HG03439 (cell line): ENCODE data around the gene C20orf96.
A peak's percentile ranks its signal among the peaks of the same experiment; 100 is the strongest.
"Not testable (repeated sequence)": the region's sequence is repeated elsewhere in the genome, so short reads cannot be mapped to it uniquely, and the experiment has no call there.

Experiments
- ATAC-seq: cut with Tn5 transposase; IDR thresholded peaks from one replicate; pipeline ENCODE4 v1.9.1; 2021; ENCODE audit warnings: mild to moderate bottlenecking, moderate library complexity; ENCODE audit not compliant: unreplicated experiment

The C20orf96 gene

DNA sequence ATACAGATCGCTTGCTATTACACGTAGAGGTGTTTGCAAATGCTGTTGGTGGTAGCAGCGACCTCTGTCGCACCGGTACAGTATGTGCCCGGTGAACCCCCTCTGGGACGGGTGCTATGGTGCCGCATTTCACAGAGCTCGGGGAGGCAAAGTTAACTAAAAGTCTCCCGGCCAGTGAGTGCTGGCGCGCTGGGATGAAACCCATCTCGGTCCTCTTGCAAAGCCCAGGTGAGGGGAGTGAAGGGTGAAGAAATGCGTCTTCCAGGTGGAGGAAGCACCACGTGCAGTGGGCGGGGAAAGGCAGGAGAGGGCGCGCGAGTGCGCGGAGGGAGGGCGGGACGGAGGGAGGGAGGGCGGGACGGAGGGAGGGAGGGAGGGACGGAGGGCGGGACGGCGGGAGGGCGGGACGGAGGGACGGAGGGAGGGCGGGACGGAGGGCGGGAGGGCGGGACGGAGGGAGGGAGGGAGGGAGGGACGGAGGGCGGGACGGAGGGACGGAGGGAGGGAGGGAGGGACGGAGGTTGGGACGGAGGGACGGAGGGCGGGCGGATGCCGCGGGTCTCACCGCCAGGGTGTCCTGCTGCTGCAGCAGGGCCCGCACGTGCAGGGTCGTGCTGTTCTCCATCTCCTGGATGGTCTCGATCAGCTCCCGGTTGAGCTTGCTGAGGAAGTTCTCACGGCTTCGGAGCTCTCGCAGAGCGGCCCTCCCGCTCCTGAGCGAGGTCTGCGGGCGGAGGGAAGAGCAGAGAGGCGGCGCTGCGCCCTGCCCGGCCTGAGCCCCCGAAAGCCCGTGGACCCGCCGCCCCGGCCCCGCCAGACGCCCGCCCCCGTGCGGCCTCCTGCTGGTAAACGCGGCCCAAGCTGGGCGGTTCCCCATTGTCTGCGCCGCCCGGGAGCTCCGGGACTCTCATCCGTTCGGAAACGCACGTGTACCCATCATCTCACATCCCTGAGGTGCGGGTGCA lies 11.7 kb downstream of the C20orf96 start:
- no peak for ATAC-seq

DNA sequence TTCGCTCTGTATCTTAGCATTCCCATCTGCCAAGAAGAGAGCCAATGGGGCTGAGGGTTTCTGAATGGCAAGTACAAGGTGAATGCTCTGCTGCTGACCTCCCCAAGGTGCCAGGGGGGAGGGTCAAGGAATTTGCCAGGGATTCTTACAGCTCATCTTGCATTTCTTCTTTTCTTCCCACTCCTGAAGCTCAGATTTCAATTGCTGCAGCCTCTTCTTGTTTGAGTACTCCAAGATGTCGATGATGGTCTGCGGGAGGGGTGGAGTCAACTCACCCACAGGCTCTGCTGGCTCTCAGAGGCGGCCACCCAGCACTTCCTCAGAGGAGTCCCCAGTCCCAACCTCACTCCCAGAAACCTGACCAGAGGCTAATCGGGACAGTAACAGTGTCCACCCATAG lies 12.4 kb downstream of the C20orf96 start:
- ATAC-seq: no peak

DNA sequence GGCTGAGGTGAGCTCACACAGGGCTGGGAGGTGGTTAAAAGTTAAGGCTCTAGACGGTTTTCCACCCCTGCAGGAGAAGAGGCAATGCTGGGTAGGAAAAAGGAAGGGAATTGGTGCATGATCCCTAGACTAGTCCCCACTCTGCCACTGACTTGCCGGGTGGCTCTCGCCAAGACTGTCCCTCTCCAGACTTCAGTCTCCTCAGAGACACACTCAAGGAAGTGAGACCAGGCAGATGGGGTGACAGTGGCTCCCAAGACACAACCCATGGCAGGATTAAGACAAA lies 13.1 kb downstream of the C20orf96 start:
- ATAC-seq: no peak

DNA sequence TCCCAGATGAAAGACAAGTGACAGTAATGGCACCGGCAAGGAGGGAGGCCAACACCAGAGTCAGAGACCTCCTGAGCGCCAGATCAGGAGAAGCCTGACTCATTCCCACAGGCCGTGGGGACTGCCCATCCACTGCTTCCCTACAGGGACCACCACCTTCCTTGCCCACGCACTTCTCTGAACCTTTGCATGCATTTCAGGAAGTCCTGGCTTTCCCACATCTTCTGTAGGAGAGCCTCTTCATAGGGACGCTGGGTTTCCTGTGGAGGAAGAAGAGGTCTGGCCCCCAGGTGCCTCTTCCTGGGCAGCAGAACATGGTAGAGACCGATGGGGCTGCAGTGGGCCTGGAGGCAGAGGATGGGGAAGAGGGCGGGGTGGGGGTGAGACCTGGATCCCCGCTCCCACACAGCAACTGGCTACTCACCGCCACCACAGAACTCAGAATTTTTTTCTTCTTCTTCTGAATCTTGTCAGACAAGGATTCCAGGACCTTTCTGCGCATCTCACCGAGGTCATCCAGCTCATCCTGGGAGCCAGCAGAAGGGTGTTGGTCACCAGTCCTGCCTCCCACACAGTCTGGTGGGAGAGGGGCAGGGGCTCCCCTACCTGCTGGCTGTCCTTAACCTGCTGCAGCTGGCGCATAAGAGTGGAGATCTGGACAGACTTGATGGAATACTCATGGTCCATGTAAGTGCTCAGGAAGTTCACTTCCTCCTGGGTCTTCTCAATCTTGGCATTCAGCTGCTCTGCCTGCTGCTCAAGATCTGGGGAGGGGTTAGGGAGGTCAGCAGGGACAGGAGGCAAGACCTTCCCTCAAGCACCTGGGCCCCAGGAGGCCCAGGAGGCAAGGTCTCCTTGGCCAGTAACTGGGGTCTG lies 13.7 kb downstream of the C20orf96 start:
- no peak for ATAC-seq

DNA sequence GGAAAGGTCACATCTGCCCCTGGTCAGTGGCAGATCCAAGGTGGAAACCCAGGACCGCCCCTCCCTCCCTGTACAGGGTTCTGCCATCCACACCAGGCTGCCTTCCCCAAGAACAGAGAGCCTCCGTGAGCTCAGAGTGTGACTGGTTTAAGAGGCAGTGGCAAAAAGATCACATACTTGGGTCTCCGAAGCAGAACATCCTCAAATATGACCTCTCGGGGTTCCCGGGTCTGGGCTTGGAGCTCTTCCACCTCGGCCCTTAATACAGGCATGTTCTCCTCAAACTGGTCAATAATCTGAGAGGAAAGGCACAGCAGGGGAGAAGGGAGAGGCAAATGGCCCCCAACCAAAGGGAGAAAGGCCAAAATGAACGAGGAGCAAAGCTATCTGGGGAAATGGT lies 14.8 kb downstream of the C20orf96 start:
- ATAC-seq: no peak

DNA sequence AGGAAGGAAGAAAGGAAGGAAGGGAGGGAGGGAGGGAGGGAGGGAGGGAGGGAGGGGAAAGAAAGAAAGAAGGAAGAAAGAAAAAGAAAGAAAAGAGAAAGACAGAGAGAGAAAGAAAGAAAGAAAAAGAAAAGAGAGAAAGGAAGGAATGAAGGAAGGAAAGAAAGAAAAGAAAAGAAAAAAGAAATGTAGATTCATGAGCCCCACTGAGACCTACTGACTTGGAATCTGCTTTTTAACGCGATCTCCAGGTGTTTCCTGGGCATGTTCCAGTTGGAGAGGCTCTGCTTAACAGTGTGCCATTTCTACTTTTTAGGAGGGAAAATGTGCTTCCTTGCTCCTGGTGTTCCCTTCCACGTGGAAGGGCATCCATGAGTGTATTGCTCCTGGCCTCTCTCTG lies 16.7 kb downstream of the C20orf96 start:
- ATAC-seq: no peak

DNA sequence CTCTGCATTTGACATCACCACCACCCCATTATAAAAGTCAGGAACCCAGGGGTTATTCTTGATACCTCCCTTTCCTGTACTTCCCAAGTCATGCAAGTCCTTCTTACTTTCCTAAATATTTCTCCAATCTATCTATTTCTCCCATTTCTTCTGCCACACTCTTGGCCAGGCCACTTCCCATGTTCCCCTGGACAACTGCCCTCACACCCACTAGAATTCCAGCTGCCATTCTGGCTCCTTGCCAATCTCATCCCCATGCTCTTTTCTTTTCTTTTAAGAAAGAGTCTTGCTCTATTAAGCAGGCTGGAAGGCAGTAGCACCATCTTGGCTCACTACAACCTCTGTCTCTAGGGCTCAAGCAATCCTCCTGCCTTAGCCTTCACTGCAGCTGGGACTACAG lies 17.8 kb downstream of the C20orf96 start:
- ATAC-seq: no peak

DNA sequence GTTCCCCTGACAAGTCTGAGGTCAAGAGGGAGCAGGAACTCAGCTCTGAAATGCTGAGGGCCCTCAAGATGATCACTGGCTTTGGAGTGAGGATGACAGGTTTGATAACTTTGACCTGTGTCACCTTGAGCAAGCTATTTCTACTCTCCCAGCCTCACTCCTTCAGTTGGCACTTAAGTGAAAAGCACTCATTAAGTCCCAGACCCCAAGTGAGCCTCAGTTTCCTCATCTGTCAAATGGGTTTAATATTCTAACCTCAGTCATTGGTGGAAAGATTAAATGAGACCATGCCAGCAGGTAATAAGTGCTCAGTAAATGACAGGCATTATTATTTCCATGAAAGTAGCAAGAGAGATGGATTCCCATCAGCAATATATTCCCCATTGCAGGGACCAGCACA lies 19.0 kb downstream of the C20orf96 start:
- no peak for ATAC-seq

DNA sequence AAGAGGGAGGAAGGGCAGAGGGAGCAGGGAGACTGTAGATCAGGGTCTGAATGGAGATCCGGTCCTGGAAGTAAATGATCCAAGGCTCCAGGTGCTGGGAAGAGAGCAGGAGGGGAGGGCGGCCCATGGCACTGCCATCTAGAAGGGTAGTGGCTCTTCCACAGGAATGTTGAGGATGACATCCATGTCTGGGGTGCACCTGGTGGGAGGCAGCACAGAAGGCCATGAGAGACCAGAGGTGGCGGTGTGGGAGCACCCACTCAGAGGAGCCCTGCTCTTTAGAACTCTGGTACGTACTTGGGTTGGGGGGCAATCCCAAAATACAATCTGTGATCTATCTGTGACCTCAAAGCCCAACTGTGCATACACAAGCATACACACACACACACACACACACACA lies 19.5 kb downstream of the C20orf96 start:
- no peak for ATAC-seq

DNA sequence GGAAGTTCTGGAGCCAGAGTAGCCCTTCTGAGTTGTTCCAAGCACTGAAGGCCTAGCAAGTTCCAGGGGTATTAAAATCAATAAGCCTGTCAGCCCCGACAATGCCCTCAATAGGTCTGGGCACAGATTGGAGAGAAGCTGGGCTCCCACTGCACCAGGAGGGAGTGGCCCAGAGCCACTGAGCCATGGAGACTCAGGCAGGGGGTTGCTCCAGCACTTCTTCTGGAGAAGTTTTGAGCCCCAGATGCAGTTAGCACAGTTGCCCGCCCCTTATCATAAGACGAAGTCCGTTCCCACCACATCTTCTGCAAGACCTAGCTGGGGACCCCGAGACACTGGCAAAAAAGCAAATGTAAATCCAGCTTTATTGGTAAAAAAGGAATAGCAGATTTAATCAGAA lies 20.0 kb downstream of the C20orf96 start:
- ATAC-seq: no peak

DNA sequence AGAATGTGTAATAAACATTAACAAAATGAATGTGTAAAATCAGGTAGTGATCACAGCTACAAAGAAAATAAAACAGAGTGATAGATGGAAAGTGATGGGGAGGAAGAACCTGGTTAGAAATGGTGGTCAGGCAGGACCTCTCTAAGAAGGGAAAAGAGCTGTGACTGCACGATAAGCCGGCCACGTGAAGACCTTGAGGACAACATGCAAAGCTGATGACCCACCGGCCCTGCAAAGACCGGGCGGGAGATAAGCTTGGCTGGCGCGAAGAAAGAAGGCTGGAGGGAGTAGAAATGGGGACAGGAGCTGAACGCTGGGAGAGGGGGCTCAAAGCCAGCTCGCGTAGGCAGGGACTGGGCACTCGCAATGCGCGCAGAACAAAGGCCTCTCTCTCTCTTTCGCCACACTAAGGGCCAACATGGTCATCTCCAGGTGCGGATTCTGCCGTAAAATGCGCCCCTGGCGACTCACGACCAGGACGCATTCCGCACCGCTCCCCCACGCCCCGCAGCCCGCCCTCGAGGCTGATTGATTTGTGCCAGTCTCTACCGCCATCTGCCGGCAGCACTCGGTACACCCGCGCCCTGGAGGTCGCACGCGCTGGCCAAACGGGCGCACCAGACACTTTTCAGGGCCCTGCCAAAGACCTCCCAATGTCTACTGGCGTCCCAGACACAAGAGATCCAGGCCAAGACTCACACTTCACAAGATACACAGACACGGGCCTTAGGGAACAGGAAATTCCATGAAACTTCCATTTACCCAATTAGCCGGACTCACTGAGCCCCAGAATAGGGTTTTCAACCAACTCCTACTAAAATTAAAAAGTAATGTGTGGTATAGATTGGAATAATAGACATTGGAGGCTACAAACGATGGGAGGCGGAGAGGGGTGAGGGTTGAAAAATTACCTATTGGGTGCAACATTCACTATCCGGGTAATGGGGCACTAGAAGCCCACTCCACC lies 23.7 kb downstream of the C20orf96 start:
- peak; percentile 83 for ATAC-seq

DNA sequence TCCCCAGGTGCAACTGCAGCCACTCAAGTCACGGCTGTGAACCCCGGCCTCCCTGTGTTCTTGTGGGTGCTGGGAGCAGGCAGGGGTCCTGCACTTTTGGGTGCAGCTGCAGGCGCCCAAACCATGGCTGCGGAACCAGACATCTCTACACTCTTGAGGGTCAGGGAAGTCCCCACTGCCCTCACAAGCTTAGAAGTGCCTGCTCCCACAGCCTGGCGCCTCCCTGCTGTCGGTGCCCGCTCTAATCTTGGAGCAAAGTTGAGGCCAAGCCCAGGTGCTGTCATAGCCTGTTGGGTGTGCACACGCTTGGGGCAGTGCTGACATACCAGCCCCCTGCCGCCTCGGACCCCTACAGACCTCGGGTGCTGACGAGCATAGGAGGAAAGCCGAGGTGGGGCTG lies 26.8 kb downstream of the C20orf96 start:
- ATAC-seq: no peak

DNA sequence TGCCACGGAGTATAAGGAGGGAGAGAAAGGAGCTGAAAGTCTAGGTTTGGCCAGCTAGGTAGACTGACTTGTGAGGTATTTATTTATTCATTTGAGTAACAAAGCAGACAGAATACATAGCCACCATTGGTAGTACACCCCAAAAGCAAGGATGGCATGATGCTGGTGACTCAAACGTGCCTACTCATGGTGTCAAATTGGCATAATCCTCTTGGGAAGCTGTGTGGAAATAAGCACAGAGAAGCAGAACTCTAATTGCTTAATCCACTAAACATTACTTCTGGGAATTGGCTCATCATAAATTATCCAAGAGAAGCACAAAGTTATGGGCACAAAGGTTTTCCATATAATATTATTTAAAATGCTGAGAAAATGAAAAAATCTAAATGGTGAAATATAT lies 30.6 kb downstream of the C20orf96 start:
- no peak for ATAC-seq

DNA sequence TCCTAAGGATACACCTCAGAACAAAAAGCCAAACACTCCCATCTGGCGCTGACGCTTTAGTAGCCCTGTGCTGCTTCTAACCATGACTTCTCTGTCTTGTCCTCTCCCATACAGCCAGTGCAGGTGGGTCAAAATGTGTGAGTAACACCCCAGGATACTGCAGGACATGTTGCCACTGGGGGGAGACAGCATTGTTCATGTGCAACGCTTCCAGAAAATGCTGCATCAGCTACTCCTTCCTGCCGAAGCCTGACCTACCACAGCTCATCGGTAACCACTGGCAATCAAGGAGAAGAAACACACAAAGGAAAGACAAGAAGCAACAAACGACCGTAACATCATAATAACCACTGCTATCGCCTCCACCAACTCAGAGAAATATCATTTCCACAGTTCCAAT lies 31.6 kb downstream of the C20orf96 start:
- no peak for ATAC-seq

DNA sequence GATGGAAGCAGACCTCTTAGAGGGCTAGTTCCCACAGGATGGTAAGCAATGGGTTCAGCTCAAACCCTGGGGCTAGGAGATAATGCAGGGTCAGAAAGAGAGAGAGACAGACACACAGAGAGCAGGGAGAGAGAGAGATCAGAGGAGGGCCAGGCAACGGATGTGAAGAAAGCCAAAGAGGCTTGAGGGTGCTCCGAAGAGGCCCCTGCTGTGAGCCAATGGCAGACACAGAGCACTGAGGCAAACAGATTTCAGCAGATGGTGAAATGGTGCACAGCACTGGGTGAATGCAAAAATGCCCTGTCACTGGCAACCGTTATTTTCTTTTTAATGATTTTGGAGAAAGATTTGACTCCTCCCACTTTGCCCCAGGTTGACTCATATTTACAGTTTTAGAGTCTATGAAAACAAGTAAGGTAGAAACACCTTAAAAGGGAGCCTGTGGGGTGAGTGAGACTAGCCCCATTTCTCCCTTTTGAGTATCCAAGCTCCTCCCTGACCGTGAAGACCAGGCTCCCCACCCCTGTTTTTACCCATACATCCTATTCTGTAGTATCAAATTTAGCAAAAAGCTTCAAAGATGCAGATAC lies 32.2 kb downstream of the C20orf96 start:
- no peak for ATAC-seq

DNA sequence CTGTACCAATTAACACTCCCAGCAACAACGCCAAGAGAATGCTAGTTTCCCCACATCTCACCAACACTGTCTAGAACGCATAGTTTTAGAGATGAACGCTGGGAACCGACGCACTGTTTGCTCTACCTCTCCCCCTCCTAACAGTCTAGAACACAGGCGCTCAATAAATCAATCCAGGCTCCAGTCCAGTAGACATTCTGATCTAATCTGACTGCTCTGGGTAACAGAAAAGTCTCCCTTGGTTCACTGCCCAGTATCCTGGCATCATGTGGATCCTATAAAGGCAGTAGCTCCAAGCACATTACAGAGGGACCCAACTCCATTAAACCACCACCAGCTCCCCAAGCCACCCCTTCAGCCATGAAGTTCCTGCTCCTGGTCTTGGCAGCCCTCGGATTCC lies 33.1 kb downstream of the C20orf96 start, which contains the start of gene DEFB132:
DEFB132 (plus strand) TSS at position 306 of the 400 bp plus-strand sequence; CDS start at position 361, 55 bp downstream.
- no peak for ATAC-seq

DNA sequence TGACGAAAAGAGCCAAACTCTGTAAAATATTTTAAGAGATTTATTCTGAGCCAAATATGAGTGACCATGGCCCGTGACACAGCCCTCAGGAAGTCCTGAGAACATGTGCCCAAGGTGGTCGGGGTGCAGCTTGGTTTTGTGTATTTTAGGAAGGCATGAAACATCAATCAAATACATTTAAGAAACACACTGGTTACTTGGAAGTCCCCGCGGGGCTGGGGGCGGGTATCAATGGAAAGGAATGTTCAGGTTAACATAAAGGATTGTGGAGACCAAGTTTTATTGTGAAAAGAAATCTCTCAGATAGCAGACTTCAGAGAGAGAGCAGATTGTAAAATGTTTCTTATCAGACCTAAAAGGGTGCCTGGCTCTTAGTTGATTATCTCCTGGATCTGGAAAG lies 37.1 kb downstream of the C20orf96 start:
- ATAC-seq: not testable (repeated sequence)

DNA sequence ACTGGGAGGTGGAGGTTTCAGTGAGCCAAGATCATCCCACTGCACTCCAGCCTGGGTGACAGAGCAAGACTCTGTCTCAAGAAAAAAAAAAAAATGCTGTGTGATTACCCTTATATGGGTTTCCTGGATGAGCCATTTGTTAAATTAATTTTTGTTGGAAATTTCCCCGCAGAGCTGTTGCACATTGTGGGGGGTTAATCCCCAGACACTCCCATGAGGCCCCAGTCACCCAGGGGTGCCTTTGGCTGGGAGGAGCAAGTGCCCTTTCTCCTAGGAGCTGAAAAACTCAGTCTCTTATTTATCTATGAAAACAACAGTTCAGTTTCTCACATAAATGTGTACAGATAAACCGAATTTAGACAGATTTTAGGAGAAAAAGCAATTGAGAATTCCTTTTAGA lies 37.7 kb downstream of the C20orf96 start:
- no peak for ATAC-seq

DNA sequence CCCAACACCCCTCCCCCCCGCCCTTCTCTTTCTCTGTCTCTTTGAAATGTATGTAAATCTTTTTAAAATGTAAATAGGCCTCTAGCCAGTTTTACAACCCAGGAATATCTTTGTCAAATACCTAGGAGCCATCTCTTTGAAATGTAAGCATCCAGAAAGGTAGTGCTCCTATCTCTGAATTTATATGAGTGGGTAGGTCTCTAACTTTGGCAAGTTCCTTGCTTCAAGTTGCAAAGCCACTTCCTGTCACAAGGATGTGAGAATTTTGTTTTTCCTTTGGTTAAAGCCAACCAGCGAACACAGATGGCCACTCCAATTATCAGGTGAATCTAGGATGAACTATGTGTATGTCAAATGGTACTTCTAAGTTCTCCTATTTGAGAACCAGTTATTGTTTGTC lies 39.2 kb downstream of the C20orf96 start:
- no peak for ATAC-seq

DNA sequence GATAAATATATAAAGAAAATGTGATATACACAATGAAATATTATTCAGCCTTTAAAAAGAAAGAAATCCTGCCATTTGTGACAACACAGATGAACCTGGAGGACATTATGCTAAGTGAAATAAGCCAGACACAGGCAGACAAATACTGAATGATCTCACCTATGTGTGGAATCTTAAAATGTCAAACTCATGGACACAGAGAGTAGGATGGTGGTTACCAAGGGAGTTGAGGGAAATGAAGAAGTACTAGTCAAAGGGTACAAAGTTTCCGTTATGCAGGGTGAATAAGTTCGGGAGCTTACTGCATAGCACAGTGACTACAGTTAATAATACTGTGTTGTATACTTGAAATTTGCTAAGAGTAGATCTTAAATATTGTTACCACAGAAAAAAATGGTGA lies 47.6 kb downstream of the C20orf96 start:
- no peak for ATAC-seq
